SK-N-SH (cell line): ENCODE results near the gene SLC39A9. TPM values are rescaled to one million over a fixed set of nuclear protein-coding genes. Genes with fewer than 3 reads are reported as not detected.

Experiments
- CTCF ChIA-PET: fragments of 300-600, 350-600 bp; formaldehyde crosslinking; extraction: SDS; loops from one replicate; lab custom pipeline; 2021; lab: Yijun Ruan, JAX
- POLR2A ChIA-PET: fragments of 350-600 bp; sonication (Branson Sonifier 250); formaldehyde crosslinking; extraction: SDS; loops from one replicate; lab custom pipeline; 2020; ENCODE audit warnings: antibody characterized with exemption, inconsistent platforms; lab: Yijun Ruan, JAX
- DNase-seq: peaks from one replicate; pipeline ENCODE4 v3.0.0; 2012
- H2AFZ ChIP-seq: fragments of 200-600 bp; sonication (generic); 2 replicates; pipeline ENCODE4 v1.8.1; 2016; ENCODE audit warnings: antibody characterized with exemption, mild to moderate bottlenecking, low read depth
- H3F3A ChIP-seq: fragments of 200-600 bp; sonication (generic); replicated peaks from 2 replicates; pipeline ENCODE3; 2016; ENCODE audit warnings: antibody characterized with exemption, mild to moderate bottlenecking; ENCODE audit not compliant: insufficient read depth
- H3K27ac ChIP-seq, 2 experiments: fragments of 200-500 bp in 1 of 2; fragments of 200-600 bp in 1 of 2; sonication (Bioruptor generic) in 1 of 2; sonication (generic), shearing (Covaris generic) in 1 of 2; 2 replicates each; pipeline versions ENCODE4 v1.5.1 to v1.6.1; 2014 to 2016; ENCODE audit warnings: low read depth in 2 of 2, inconsistent platforms in 1 of 2, low read length in 1 of 2, mild to moderate bottlenecking in 1 of 2, mixed read lengths in 1 of 2
- H3K27me3 ChIP-seq: fragments of 200-600 bp; sonication (generic), shearing (Covaris generic); 2 replicates; pipeline ENCODE4 v1.6.1; 2016; ENCODE audit warnings: mixed run types; ENCODE audit not compliant: insufficient read depth
- H3K36me3 ChIP-seq, 2 experiments: fragments of 200-500 bp in 1 of 2; fragments of 200-600 bp in 1 of 2; sonication (Bioruptor generic) in 1 of 2; sonication (generic) in 1 of 2; replicated peaks in 1 of 2; 2 replicates each; pipeline versions ENCODE3 to v1.5.1; 2014 to 2016; ENCODE audit warnings: low read length in 1 of 2, mild to moderate bottlenecking in 1 of 2; ENCODE audit not compliant: insufficient read depth in 2 of 2, control insufficient read depth in 1 of 2
- H3K4me1 ChIP-seq, 2 experiments: fragments of 200-500 bp in 1 of 2; fragments of 200-600 bp in 1 of 2; sonication (Bioruptor generic) in 1 of 2; sonication (generic), shearing (Covaris generic) in 1 of 2; 2 replicates each; pipeline versions ENCODE4 v1.5.1 to v1.6.1; 2014 to 2016; ENCODE audit warnings: low read depth in 1 of 2, low read length in 1 of 2, mixed run types in 1 of 2; ENCODE audit not compliant: insufficient read depth in 2 of 2, control insufficient read depth in 1 of 2
- H3K4me2 ChIP-seq: fragments of 200-600 bp; sonication (generic), shearing (Covaris generic); 2 replicates; pipeline ENCODE4 v1.6.1; 2017; ENCODE audit warnings: mixed run types
- H3K4me3 ChIP-seq, 2 experiments: fragments of 200-500 bp in 1 of 2; fragments of 200-600 bp in 1 of 2; sonication (Bioruptor generic) in 1 of 2; sonication (generic), shearing (Covaris generic) in 1 of 2; 2 replicates each; pipeline versions ENCODE4 v1.5.1 to v1.8.1; 2014 to 2016; ENCODE audit warnings: low read depth in 2 of 2, inconsistent platforms in 1 of 2, low read length in 1 of 2, mild to moderate bottlenecking in 1 of 2, mixed read lengths in 1 of 2, moderate library complexity in 1 of 2
- H3K79me2 ChIP-seq: fragments of 200-600 bp; sonication (generic); 2 replicates; pipeline ENCODE4 v1.8.1; 2017; ENCODE audit warnings: mild to moderate bottlenecking; ENCODE audit not compliant: insufficient read depth
- H3K9ac ChIP-seq: fragments of 200-600 bp; sonication (generic); 2 replicates; pipeline ENCODE4 v1.6.1; 2017; ENCODE audit warnings: mixed run types
- H3K9me2 ChIP-seq: fragments of 200-600 bp; sonication (generic); 2 replicates; pipeline ENCODE4 v1.6.1; 2017; ENCODE audit warnings: mixed run types
- H3K9me3 ChIP-seq: fragments of 200-600 bp; sonication (generic); 2 replicates; pipeline ENCODE4 v1.6.1; 2017; ENCODE audit warnings: mixed run types, mild to moderate bottlenecking, moderate library complexity
- H4K20me1 ChIP-seq: fragments of 200-600 bp; sonication (generic); 2 replicates; pipeline ENCODE4 v1.6.1; 2017; ENCODE audit warnings: mild to moderate bottlenecking, mixed run types; ENCODE audit not compliant: insufficient read depth
- CTCF ChIP-seq: fragments of 200-600 bp; sonication (generic); IDR thresholded peaks from 2 replicates; pipeline ENCODE4 v1.6.1; 2017; ENCODE audit warnings: antibody characterized with exemption, mild to moderate bottlenecking, moderate library complexity
- PBX3 ChIP-seq: IDR thresholded peaks from 2 replicates; pipeline ENCODE4; 2012
- RAD21 ChIP-seq: IDR thresholded peaks from 2 replicates; pipeline ENCODE4 v1.6.1; 2012; ENCODE audit warnings: mild to moderate bottlenecking, low read length
- RCOR1 ChIP-seq: fragments of 150-350 bp; IDR thresholded peaks from 2 replicates; pipeline ENCODE4 v1.6.1; 2017; ENCODE audit warnings: antibody characterized with exemption, low read length
- RFX5 ChIP-seq: IDR thresholded peaks from 2 replicates; pipeline ENCODE4 v1.6.1; 2012; ENCODE audit warnings: mild to moderate bottlenecking, improper control_type of control experiment, low read length
- SMC3 ChIP-seq: IDR thresholded peaks from 2 replicates; pipeline ENCODE4 v1.6.1; 2012; ENCODE audit warnings: low read depth, low read length, improper control_type of control experiment
- TEAD4 ChIP-seq: IDR thresholded peaks from 2 replicates; pipeline ENCODE4 v1.4.0; 2012; ENCODE audit warnings: mild to moderate bottlenecking, borderline replicate concordance; ENCODE audit not compliant: insufficient read depth
- YY1 ChIP-seq: IDR thresholded peaks from 2 replicates; pipeline ENCODE4 v1.4.0; 2012; ENCODE audit warnings: low read depth, mild to moderate bottlenecking
- ZBTB33 ChIP-seq: IDR thresholded peaks from 2 replicates; pipeline ENCODE4 v1.4.0; 2012; ENCODE audit warnings: low read depth, borderline replicate concordance
- WGBS: methylation state at CpG from one replicate; pipeline ENCODE4 v1.1.6; 2017; ENCODE audit warnings: low lambda C conversion rate; 5-methylcytosine and 5-hydroxymethylcytosine counted together
- polyA plus RNA-seq, 3 experiments: library from polyadenylated mRNA; depleted of rRNA; stranded (reverse); fragments of >200 nt; gene quantifications; 2 replicates each; pipeline ENCODE4 v1.2.3, GENCODE V29; 2012
- TF ChIP-seq, protein P1 (sequence below): IDR thresholded peaks from 2 replicates; pipeline ENCODE4 v1.6.1; 2012; ENCODE audit warnings: mild to moderate bottlenecking, low read depth, low read length, moderate library complexity
- TF ChIP-seq, protein P2 (sequence below): fragments of 150-350 bp; IDR thresholded peaks from 2 replicates; pipeline ENCODE4 v1.6.1; 2017; ENCODE audit warnings: antibody characterized with exemption, low read length, low read depth, borderline replicate concordance

SLC39A9 gene
- polyA plus RNA-seq, 1 of the 3 experiments (the other 2 are of a cell fraction): 39.8 TPM

- Histone ChIP-seq H3K4me2 (no peak overlapping the region), H2AFZ (no peak overlapping the region), H4K20me1 (peaks cover 46% of the 10 kb centered on the region), H3K4me1 (no peaks in the 10 kb centered on the region), H3K9me2 (no peaks in the 10 kb centered on the region), H3K9ac (no peak overlapping the region), H3K4me3 (no peak overlapping the region), H3K79me2 (peaks cover 90% of the 10 kb centered on the region), H3K27ac (no peak overlapping the region), H3K27me3 (no peaks in the 10 kb centered on the region), H3K36me3 (peaks cover 0 to 15% of the 10 kb centered on the region in 2 experiments), H3F3A (peaks cover 7% of the 10 kb centered on the region), H3K9me3 (no peaks in the 10 kb centered on the region)
- ChIA-PET CTCF (no interaction called here), POLR2A (no interaction called here)
- TF ChIP-seq PBX3 (no peak), RFX5 (no peak), CTCF (no peak), RCOR1 (no peak), RAD21 (no peak), SMC3 (no peak), ZBTB33 (no peak), YY1 (no peak), TEAD4 (no peak)
- TF ChIP-seq, protein P1, sequence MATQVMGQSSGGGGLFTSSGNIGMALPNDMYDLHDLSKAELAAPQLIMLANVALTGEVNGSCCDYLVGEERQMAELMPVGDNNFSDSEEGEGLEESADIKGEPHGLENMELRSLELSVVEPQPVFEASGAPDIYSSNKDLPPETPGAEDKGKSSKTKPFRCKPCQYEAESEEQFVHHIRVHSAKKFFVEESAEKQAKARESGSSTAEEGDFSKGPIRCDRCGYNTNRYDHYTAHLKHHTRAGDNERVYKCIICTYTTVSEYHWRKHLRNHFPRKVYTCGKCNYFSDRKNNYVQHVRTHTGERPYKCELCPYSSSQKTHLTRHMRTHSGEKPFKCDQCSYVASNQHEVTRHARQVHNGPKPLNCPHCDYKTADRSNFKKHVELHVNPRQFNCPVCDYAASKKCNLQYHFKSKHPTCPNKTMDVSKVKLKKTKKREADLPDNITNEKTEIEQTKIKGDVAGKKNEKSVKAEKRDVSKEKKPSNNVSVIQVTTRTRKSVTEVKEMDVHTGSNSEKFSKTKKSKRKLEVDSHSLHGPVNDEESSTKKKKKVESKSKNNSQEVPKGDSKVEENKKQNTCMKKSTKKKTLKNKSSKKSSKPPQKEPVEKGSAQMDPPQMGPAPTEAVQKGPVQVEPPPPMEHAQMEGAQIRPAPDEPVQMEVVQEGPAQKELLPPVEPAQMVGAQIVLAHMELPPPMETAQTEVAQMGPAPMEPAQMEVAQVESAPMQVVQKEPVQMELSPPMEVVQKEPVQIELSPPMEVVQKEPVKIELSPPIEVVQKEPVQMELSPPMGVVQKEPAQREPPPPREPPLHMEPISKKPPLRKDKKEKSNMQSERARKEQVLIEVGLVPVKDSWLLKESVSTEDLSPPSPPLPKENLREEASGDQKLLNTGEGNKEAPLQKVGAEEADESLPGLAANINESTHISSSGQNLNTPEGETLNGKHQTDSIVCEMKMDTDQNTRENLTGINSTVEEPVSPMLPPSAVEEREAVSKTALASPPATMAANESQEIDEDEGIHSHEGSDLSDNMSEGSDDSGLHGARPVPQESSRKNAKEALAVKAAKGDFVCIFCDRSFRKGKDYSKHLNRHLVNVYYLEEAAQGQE: no peak
- TF ChIP-seq, protein P2, sequence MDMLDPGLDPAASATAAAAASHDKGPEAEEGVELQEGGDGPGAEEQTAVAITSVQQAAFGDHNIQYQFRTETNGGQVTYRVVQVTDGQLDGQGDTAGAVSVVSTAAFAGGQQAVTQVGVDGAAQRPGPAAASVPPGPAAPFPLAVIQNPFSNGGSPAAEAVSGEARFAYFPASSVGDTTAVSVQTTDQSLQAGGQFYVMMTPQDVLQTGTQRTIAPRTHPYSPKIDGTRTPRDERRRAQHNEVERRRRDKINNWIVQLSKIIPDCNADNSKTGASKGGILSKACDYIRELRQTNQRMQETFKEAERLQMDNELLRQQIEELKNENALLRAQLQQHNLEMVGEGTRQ: no peak
- 95% methylated on average over 2 of the region's 2 CpGs for WGBS
- DNase-seq: no peak
These were observed 10.0 kb downstream of the SLC39A9 start for GRCh38 chr14:69408331-69408960.
